Panc1 (cell line): Measurements from ENCODE around the gene MLEC.

Experiments used
- CTCF ChIP-seq: fragments of 450-650 bp; IDR thresholded peaks from 2 replicates; pipeline ENCODE4 v1.5.1; 2017; ENCODE audit warnings: mild to moderate bottlenecking
- POLR2AphosphoS5 ChIP-seq: IDR thresholded peaks from 2 replicates; pipeline ENCODE4 v1.6.1; 2012; ENCODE audit warnings: mild to moderate bottlenecking, low read depth, low read length, moderate library complexity
- REST ChIP-seq, 2 experiments: IDR thresholded peaks; 2 replicates each; pipeline ENCODE4 v1.6.1; 2011 to 2012; ENCODE audit warnings: low read depth in 2 of 2, control low read depth in 1 of 2, low read length in 1 of 2, mild to moderate bottlenecking in 1 of 2, moderate library complexity in 1 of 2; ENCODE audit not compliant: insufficient read depth in 1 of 2
- SIN3A ChIP-seq: IDR thresholded peaks from 2 replicates; pipeline ENCODE4 v1.6.1; 2012; ENCODE audit warnings: low read depth, mild to moderate bottlenecking, low read length, moderate library complexity, borderline replicate concordance; ENCODE audit not compliant: insufficient read depth
- TCF7L2 ChIP-seq: IDR thresholded peaks from 2 replicates; pipeline ENCODE4 v1.6.1; 2011; ENCODE audit warnings: mild to moderate bottlenecking, low read depth, low read length, inconsistent platforms

- TF ChIP-seq CTCF = no peak
- TF ChIP-seq SIN3A = no peak
- no peak for TF ChIP-seq POLR2AphosphoS5
- TF ChIP-seq REST (IDR thresholded peaks at IDR 0.05; ENCODE audit: insufficient read depth in 1 of 2, low read depth in 2 of 2, low read length in 1 of 2) = no peak
- no peak for TF ChIP-seq TCF7L2
These were observed 43.4 kb upstream of the MLEC start for GRCh38 chr12:120643574-120643973.
